GM18873 (cell line): ENCODE results near the gene PVALB.

Experiments
- ATAC-seq: cut with Tn5 transposase; IDR thresholded peaks from one replicate; pipeline ENCODE4 v1.9.1; 2021; ENCODE audit warnings: mild to moderate bottlenecking, moderate library complexity, moderate number of reproducible peaks; ENCODE audit not compliant: unreplicated experiment, low FRiP score

PVALB gene

DNA sequence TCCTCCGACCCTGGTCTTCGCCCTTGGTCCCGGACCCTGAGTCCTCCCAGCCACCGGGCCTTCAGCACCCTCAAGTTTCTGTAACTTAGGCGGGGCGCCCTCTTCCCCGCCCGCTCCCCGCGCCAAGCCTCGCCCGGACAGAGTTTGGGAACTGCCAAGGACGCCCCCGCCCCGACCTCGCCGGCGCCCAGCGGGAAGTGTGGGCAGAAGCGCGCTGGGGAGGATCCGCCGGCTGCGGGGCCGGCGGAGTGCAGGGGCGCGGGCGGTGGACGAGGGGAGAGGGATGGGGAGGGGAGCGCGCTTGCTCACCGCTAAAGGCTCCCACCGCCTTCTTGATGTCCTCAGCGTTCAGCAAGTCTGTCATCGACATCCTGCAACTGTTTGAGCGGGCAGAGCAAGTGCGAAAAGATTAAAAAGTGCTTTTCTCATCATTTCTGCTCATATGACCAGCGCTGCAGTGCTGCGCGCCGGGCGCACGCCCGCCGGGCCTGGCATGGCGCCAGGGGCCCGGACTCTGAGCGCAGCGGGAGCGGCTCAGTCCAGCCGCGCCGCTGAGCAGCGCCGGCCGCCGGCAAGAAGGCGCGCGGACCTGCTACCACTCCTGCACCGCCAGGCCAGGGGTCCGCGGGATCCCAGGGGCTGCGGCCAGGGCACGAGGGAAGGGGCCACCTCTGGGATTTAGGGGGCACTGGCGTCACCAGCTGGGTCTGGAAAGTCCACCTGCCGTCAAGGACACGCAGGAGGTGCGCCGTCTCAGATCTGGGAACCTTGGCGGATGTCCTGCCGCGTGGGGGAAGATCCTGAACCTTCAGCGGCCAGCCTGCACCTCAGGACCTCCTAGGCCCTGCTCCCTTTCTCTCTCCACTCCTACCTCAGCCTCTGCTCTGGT, at the start of gene PVALB:
TSS of gene PVALB (minus strand) at position 400 of the 889 bp plus-strand sequence. CDS start at position 370, 30 bp downstream.
- ATAC-seq = no peak

DNA sequence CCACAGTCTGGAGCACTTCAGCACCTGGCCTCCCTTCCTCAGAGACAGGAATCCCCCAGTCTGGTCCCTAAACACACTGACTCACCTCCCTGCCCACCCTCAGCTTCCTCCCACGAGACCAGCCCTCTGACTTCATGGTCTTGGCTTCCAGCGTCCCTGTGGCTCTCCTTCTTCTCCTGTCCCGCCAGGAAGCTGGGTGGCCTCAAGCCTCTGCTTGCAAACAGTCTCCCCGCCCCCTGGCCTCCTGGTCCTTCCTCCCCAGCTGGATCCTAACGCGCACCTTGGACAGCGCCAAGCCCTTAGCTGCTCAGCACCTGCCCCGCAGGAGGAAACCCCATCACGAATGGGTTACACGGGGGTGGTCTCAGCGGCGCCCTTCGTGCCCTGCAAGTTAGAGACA, 48.5 kb upstream of the PVALB start:
- ATAC-seq = no peak

DNA sequence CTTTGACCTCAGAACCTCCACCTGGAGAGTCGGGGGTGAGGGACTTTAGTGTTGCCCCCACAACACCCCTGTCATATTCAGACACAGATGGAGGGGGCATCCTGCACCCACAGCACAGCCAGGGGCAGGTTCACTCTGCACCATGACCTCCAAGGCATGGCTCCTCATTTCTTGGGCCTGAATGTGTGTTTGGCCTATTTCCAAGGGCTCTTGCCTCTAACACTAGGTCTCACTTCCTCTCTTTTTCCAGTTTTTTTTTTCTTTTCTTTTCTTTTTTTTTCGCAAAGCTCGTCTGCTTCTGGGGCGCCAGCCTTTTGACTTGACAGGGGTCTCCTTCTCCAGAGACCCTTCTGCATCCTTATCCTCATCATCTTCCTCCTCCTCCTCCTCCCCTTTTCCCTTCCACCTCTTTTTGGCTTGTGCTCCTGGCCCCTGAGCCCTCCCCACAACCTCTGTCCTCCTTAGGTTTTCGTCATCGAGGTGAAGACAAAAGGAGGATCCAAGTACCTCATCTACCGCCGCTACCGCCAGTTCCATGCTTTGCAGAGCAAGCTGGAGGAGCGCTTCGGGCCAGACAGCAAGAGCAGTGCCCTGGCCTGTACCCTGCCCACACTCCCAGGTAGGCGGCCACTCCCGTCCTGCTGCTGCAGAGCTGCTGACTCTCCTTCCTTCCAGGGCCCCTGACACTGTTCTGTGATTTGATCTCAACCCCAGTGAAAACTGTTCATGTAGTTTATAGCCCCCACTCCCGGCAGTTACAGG, 47.8 kb upstream of the PVALB start:
- ATAC-seq = no peak

DNA sequence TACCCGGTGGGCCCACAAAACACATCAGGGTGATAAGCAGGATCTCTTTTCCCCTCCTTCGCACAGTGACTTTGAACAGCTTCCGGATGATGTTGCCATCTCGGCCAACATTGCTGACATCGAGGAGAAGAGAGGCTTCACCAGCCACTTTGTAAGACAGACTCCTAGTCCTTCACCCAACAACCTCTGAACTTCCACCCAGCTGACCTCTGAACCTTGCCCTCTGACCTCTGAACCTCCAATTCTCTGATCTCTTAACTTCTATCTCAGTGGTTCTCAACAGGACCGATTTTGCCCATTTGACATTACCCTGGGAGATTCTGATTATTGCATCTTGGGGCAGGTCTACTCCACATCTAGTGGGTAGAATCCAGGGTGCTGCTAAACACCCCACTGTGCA, 47.1 kb upstream of the PVALB start:
- ATAC-seq = no peak

GRCh38 chr22:36863281-36863680, 46.4 kb upstream of the PVALB start:
- no peak for ATAC-seq

DNA sequence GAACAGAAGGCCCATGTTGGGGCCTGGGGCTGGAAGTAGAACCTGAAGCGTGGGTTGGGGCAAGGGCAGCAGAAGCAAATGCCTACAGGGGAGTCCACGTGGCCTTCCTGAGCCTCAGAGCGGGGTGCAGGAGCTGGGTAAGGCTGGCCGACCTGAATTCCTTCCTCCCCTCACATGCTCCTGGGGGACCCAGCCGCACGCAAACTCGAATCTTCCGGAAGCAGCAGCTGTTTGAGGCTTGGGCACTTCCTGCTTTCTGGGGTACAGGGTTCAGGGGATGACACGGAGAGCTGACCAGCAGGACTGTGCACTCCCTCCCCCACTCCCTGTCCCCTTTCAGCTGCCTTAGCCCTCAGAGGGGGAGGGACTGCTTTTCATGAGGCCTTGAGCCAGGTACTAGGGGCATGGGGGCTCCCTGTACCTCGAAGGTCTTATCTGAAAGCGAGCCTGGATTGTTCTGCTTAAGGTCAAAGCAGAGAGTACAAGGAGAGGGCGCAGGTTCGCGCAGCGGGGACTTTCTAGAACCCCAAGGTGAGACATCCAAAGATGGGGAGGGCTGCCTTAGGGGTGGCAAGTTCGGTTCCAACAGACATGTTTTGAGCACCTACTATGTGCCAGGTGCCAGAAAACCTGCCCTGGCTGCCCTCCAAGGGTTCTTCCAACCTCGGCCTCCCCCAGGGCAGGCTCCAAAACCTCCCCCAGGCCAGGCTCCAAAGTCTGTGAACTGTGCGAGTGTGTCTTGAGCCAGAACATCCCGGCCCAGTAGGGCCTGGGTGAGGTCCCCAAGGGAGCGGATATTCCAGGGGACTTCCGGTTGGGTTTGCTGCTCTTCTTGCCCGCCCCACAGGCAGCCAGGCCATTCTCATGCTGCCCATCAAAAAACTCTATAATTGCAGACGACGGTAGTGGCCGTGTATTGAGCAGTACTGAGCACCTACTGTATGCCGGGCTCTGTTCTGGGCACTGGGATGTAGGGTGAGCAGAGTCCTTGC, 45.7 kb upstream of the PVALB start:
- ATAC-seq = no peak

DNA sequence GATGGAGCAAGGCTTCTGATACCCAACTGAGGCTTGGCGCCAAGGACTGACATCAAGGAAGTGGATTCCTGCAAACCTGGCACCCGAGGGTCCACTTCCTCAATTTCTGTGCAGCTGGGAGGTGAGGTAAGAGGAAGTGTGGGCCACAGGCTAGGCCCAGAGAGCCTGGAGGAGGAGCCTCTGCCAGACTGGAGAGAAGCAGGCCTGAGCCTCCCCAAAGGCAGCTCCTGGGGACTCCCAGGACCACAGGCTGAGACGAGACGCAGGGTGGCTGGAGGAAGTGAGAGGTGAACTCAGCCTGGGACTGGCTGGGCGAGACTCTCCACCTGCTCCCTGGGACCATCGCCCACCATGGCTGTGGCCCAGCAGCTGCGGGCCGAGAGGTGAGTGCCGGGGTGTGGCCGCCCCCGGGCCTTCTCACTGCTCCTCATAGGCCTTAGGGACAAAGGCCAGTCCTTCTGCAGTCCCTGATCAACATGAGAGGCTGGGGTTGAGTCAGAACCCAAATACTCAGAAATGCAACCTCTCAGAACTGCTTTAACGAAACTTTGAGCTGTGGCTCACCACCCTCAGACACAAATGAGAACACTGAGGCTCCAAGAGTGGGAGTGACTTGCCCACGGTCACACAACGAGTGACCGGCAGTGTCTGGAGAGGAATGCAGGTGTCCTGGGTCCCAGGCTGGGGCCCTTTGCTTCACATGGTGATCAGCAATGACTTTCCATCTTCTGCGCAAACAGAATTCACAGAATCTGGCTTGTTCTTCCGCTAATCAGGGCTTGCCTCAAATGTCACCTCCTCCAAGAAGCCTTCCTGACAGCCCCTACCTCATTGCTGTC, 44.2 kb upstream of the PVALB start, which contains the start of gene NCF4:
TSS of gene NCF4 (plus strand) at position 186 of the 839 bp plus-strand sequence. CDS start at position 352, 166 bp downstream.
- ATAC-seq = peak; percentile 50

DNA sequence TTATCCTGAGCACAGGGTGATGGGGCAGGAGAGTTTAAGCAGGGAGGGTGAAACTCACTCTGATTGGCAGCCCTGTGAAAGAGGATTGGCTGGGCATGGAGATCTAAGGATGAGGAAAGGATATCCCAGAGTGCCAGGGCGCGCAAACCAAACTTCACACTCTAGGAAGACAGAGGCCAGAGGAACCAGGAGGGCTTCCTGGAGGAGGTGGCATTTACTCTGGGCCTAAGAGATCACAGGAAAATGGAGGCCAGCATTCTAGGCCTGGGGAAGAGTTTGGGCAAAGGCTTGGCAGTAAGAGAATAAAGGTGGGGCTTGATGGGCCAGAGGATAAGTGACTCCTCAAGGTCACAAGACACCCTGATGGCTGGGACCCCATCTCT, 43.6 kb upstream of the PVALB start:
- ATAC-seq = no peak

GRCh38 chr22:36860017-36860416, 43.2 kb upstream of the PVALB start:
- ATAC-seq = no peak

GRCh38 chr22:36858966-36859365, 42.1 kb upstream of the PVALB start:
- no peak for ATAC-seq

DNA sequence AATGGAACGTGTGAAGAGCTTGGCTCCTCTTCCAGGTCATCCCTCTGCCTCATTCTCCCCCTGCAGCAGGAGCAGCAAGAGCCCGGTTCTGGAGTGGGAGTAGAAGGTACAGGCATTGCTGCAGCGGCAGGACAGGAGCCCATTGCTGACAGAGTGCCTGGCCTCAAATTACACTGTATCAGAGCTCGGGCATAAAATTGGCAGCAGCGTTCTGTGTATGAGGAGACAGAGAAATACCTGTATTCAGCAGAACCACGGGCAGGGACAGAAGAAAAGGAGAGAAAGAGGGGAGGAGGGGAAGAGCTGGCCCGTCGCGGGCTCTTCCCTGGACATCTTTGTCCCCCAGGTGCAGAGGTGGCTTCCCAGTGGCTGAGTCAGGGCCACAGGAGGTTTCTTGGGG, 41.3 kb upstream of the PVALB start:
- no peak for ATAC-seq

DNA sequence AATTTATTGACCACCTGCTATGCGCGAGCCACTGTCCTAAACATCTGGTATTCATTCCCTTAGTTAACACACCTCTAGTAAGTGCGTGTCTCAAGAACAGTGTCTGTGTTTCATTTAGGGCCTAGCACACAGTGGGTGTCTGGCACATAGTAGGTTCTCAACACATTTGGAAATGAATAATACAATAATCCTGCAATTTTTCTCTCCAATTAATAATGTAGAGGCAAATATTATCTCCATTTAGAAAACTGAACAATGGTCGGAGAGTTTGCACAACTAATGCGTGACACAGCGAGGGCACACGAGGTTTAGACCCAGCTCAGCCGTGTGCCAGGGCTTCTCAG, 39.9 kb upstream of the PVALB start:
- no peak for ATAC-seq

DNA sequence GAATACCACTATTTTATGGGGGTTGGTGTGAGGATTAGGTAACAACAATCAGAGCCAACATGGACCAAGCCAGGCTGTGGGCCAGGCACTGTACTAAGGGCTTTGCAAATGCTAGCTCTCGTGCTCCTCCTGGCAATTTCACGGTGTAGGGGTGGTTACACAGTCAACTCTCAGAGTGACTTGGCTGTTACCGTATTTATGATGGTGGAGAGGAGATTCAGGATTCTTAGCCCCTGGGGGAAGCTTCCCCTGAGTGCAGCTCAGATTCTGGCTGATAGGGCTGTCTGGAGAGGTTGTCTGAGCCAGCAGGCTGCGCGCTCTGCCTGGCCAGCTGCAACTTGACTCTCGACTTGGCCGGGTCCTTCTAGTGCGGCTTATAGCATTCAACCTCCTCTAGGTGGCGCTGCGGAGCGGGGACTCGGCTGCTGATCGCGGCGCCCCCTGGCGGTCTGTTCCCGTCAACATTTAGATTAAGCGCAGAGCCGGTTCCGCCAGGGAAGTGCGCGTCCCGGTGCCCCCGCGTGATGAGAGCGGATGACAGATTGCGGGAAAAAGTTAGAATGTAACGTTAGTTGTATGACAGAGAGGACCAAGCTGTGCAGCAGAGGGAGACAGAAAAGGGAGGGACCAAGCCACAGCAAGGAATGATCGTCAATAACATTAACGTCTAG, 39.4 kb upstream of the PVALB start:
- ATAC-seq = no peak

GRCh38 chr22:36855478-36855877, 38.6 kb upstream of the PVALB start:
- no peak for ATAC-seq

DNA sequence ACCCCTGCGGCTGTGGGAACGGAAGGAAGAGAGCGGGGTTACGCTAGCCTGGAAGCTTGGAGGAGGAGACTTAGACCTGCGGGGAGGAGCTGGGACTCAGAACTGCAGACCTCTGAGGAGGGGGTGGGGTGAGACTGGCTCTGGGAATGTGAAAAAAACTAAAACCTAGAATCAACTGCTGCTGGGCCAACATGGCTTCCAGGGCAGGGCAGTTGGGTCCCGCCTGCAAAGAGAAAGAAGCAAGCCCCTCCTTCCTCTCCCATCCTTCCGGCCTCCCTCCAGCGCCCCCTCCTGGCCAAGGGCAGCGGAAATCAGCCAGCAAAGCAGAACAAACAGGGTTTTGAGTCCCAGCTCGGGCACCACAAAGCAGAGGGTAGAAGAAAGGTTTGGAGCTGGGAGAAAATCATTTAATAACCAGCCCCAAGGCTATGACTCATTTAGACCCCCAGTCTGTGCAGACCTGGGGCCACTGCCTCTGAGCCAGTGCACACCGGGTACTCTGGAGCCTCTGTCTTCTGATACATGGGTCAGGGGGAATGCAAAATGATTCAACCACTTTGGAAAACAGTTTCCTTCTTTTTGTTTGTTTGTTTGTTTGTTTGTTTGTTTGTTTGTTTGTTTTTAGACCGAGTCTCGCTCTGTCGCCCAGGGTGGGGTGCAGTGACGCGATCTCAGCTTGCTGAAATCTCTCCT, 36.7 kb upstream of the PVALB start:
- no peak for ATAC-seq

DNA sequence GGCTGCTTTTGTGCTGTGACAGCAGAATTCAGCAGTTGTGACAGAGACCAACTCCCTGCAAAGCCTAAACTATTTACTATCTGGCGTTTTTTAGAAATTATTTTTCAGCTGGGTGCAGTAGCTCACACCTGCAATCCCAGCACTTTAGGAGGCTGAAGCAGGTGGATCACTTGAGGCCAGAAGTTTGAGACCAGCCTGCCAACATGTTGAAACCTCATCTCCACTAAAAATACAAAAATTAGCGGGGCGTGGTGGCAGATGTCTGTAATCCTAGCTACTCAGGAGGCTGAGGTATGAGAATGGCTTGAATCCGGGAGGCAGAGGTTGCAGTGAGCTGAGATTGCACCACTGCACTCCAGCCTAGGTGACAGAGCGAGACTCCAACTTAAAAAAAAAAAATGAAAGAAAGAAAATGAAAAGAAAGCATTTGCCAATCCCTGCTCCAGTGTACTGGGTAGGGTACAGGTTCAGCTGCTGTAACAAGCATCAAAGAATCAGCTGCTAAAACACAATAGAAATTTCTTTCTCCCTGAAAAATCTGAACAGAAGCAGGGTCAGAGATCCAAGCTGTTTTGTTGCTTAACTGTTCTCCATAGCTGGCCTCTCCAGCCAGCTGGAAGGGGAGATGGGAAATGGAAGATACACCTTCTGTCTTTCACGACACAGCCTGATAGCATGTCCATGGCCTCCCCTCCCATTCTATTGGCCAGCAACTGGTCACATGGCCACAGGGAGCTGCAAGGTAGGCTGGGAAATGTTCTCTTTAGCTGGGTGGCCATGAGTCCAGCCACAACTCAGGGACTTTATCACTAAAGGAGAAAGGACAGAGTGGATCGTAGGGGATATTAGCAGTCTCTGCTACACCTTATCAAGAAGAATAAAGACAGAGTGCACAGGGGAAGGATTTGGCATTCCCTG, 35.5 kb upstream of the PVALB start:
- no peak for ATAC-seq

GRCh38 chr22:36850682-36851081, 33.8 kb upstream of the PVALB start:
- ATAC-seq = no peak
